Esophagus (tissue), 2 donors: ENCODE data around the gene RHOXF2B. TPM values are rescaled to one million over a fixed set of nuclear protein-coding genes. Genes with fewer than 3 reads are reported as not detected.
"Not testable (repeated sequence)": the region's sequence is repeated elsewhere in the genome, so short reads cannot be mapped to it uniquely, and the experiment has no call there.

Experiments used
- H3K27ac ChIP-seq, 2 donors: one replicate each; pipeline ENCODE4 v1.5.1; 2013; ENCODE audit warnings: low read depth in 2 of 2, mild to moderate bottlenecking in 2 of 2, inconsistent platforms in 1 of 2, low read length in 1 of 2, moderate library complexity in 1 of 2
- H3K27me3 ChIP-seq, 2 donors: one replicate each; pipeline ENCODE4 v1.6.1; 2013; ENCODE audit warnings: low read length in 2 of 2, control low read depth in 1 of 2, mild to moderate bottlenecking in 1 of 2; ENCODE audit not compliant: insufficient read depth in 2 of 2, control insufficient read depth in 1 of 2
- H3K36me3 ChIP-seq, 2 donors: one replicate each; pipeline ENCODE4 v1.6.1; 2013; ENCODE audit warnings: low read length in 1 of 2; ENCODE audit not compliant: control insufficient read depth in 2 of 2, insufficient read depth in 2 of 2
- H3K4me1 ChIP-seq, 2 donors: one replicate each; pipeline ENCODE4 v1.6.1; 2013; ENCODE audit warnings: low read length in 1 of 2; ENCODE audit not compliant: control insufficient read depth in 2 of 2, insufficient read depth in 2 of 2
- H3K4me3 ChIP-seq, 2 donors: one replicate each; pipeline ENCODE4 v1.5.1; 2013; ENCODE audit warnings: low read length in 2 of 2, mild to moderate bottlenecking in 2 of 2, low read depth in 1 of 2, moderate library complexity in 1 of 2
- H3K9me3 ChIP-seq, 2 donors: one replicate each; pipeline ENCODE4 v1.6.1; 2013; ENCODE audit warnings: mild to moderate bottlenecking in 2 of 2, low read depth in 1 of 2, low read length in 1 of 2, moderate library complexity in 1 of 2; ENCODE audit not compliant: control insufficient read depth in 2 of 2, insufficient read depth in 1 of 2
- WGBS, 2 donors: extraction: QIAGEN DNeasy Blood & Tissue Kit; methylation state at CpG; one replicate each; pipeline ENCODE4 v1.1.7; 2013; 5-methylcytosine and 5-hydroxymethylcytosine counted together
- polyA plus RNA-seq, 2 donors: library from polyadenylated mRNA; stranded (reverse); fragments of 200-250 nt; gene quantifications; one replicate each; pipeline ENCODE4 v1.2.3, GENCODE V29; 2013
- donor health status: healthy with polysubstance abuse.
- donor health status: Bipolar disorder and iron deficiency.

RHOXF2B gene
- not detected for polyA plus RNA-seq

- H3K4me1 ChIP-seq, H3K9me3 ChIP-seq, H3K4me3 ChIP-seq, H3K27me3 ChIP-seq, H3K36me3 ChIP-seq, H3K27ac ChIP-seq: not testable (repeated sequence)
- no CpG with 5 or more reads among the region's 15 CpGs for WGBS, 2 donors
Measured at GRCh38 chrX:120077590-120077989, at the start of gene RHOXF2B. Gene RHOXF2B, minus strand, starts transcription at chrX:120077690. Its CDS starts 138 bp downstream, at chrX:120077552.

GRCh38 chrX:120125444-120125843 is 48.0 kb upstream of the RHOXF2B start:
- WGBS, 2 donors: 87 to 91% methylated on average over 3 of the region's 3 CpGs
- H3K9me3 ChIP-seq: no peaks in the 10 kb centered on the region
- no peaks in the 10 kb centered on the region for H3K4me1 ChIP-seq
- H3K4me3 ChIP-seq: no peak overlapping the region
- H3K27ac ChIP-seq: no peak overlapping the region
- no peaks in the 10 kb centered on the region for H3K27me3 ChIP-seq
- no peaks in the 10 kb centered on the region for H3K36me3 ChIP-seq

- WGBS, 2 donors: 80 to 84% methylated on average over 12 of the region's 12 CpGs
- Histone ChIP-seq H3K27me3 (peaks cover 0 to 3% of the 10 kb centered on the region in 2 donors), H3K9me3 (no peaks in the 10 kb centered on the region), H3K27ac (no peak overlapping the region), H3K36me3 (no peaks in the 10 kb centered on the region), H3K4me3 (no peak overlapping the region), H3K4me1 (no peaks in the 10 kb centered on the region)
Measured at GRCh38 chrX:120120223-120120622, 42.7 kb upstream of the RHOXF2B start.

GRCh38 chrX:120115438-120115963 is 38.0 kb upstream of the RHOXF2B start, which contains the start of gene RHOXF1:
Gene RHOXF1, minus strand, starts transcription at chrX:120115913. Its CDS starts 51 bp downstream, at chrX:120115862.
- H3K27me3 ChIP-seq: peaks cover 0 to 3% of the 10 kb centered on the region in 2 donors
- WGBS, 2 donors: 94 to 97% methylated on average over 35 of the region's 35 CpGs
- no peak within 1 kb of the TSS for H3K4me3 ChIP-seq
- no peaks in the 10 kb centered on the region for H3K9me3 ChIP-seq
- H3K36me3 ChIP-seq: no peaks in the 10 kb centered on the region
- no peaks in the 10 kb centered on the region for H3K4me1 ChIP-seq
- H3K27ac ChIP-seq: no peak within 1 kb of the TSS

DNA sequence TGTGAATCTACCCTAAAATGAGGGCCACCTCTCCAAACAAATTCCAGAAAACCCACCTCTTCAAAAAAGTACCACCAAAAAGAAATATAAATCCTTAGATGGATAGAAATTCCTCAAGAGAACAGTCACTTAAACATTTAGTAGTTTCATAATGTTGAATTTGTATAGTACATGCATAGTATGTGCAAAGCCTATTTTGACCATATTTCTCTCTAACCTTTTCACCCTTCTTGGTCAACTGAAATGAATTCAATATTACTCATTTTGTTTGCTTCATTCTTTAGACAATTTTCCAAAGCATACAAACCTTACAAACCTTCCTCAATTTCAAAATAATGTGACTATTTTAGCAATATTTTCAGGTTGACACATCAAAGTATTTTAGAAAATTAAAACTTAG is 34.1 kb upstream of the RHOXF2B start:
- H3K27ac ChIP-seq: no peak overlapping the region
- H3K4me3 ChIP-seq: no peak overlapping the region
- no peaks in the 10 kb centered on the region for H3K9me3 ChIP-seq
- H3K27me3 ChIP-seq: peaks cover 0 to 2% of the 10 kb centered on the region in 2 donors
- H3K4me1 ChIP-seq: no peaks in the 10 kb centered on the region
- no peaks in the 10 kb centered on the region for H3K36me3 ChIP-seq

DNA sequence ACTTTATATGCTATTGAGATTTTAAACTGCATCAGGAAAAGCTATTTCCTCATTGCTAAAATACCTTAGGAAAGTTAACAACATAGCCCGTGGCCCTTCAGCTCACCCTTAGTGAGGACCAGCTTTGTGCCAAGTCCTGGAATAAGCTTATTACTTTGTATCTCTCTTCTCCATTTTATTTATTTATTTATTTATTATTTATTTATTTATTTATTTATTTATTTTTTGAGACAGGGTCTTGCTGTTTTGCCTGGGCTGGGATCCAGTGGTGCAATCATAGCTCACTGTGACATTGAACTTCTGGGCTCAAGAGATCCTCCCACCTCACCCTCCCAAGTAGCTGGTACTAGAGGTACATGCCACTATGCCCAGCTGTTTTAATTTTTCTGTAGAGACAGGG is 31.9 kb upstream of the RHOXF2B start:
- no peaks in the 10 kb centered on the region for H3K36me3 ChIP-seq
- 85 to 90% methylated on average over 1 of the region's 1 CpG for WGBS, 2 donors
- H3K4me1 ChIP-seq: no peaks in the 10 kb centered on the region
- no peak overlapping the region for H3K4me3 ChIP-seq
- H3K9me3 ChIP-seq: no peaks in the 10 kb centered on the region
- no peaks in the 10 kb centered on the region for H3K27me3 ChIP-seq
- H3K27ac ChIP-seq: no peak overlapping the region

- 82 to 95% methylated on average over 2 of the region's 2 CpGs for WGBS, 2 donors
- not testable (repeated sequence) for H3K27ac ChIP-seq, H3K4me1 ChIP-seq, H3K4me3 ChIP-seq, H3K27me3 ChIP-seq, H3K36me3 ChIP-seq, H3K9me3 ChIP-seq
Measured at GRCh38 chrX:120104707-120105106, 27.2 kb upstream of the RHOXF2B start.

DNA sequence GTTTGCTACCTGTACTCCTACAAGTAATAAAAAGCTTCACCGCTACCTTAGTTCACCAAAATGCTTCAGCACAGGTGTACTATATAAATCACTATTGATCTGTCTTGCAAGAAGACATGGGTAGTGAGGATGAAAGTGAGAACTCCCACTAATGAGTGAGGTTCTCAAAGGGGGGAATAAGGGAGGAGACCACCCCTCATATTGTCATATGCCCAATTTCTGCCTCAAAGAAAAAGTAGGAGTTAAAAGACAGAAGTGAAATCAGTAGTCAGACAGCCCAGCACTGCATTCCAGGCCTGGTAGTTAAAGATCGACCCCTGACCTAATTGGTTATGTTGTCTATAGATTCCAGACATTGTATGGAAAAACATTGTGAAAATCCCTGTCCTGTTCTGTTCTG is 23.6 kb upstream of the RHOXF2B start:
- 74 to 90% methylated on average over 2 of the region's 2 CpGs for WGBS, 2 donors
- not testable (repeated sequence) for H3K4me3 ChIP-seq, H3K9me3 ChIP-seq, H3K36me3 ChIP-seq, H3K27ac ChIP-seq, H3K27me3 ChIP-seq, H3K4me1 ChIP-seq

- no peaks in the 10 kb centered on the region for H3K9me3 ChIP-seq
- H3K4me3 ChIP-seq: no peak overlapping the region
- H3K4me1 ChIP-seq: no peaks in the 10 kb centered on the region
- WGBS, 2 donors: 67 to 77% methylated on average over 2 of the region's 2 CpGs
- no peaks in the 10 kb centered on the region for H3K36me3 ChIP-seq
- no peak overlapping the region for H3K27ac ChIP-seq
- H3K27me3 ChIP-seq: no peaks in the 10 kb centered on the region
Measured at GRCh38 chrX:120090208-120090607, 12.7 kb upstream of the RHOXF2B start.

GRCh38 chrX:120087289-120088017 is 10.0 kb upstream of the RHOXF2B start:
- Histone ChIP-seq H3K4me1 (no peaks in the 10 kb centered on the region), H3K4me3 (no peak overlapping the region), H3K27ac (no peak overlapping the region), H3K27me3 (no peaks in the 10 kb centered on the region), H3K36me3 (no peaks in the 10 kb centered on the region), H3K9me3 (no peaks in the 10 kb centered on the region)
- 55 to 63% methylated on average over 10 of the region's 10 CpGs for WGBS, 2 donors
